GM12878 (cell line): Measurements from ENCODE around the gene NPDC1. TPM values are rescaled to one million over a fixed set of nuclear protein-coding genes. Genes with fewer than 3 reads are reported as not detected.

Experiments
- ATAC-seq: fragments of 200-7000 bp; cut with Tn5 transposase; 3 replicates; pipeline ENCODE4 v1.9.1; 2020; ENCODE audit warnings: mild to moderate bottlenecking, moderate library complexity
- BruUV-seq: library from RNA; stranded (reverse); fragments of 400-500 nt; replicated peaks from 2 replicates; lab custom pipeline; 2021; lab: Mats Ljungman, UMichigan
- CTCF ChIA-PET: fragments of 300-600 bp; sonication (Branson Sonifier 250); formaldehyde crosslinking; extraction: SDS; loops from one replicate; lab custom pipeline; 2021; ENCODE audit warnings: inconsistent platforms; lab: Yijun Ruan, JAX
- POLR2A ChIA-PET: fragments of 350-600 bp; formaldehyde crosslinking; extraction: SDS; loops from one replicate; lab custom pipeline; 2021; ENCODE audit warnings: inconsistent platforms; lab: Charles Lee
- RAD21 ChIA-PET: fragments of 300-600 bp; sonication (Branson Sonifier 250); formaldehyde crosslinking; loops from one replicate; lab custom pipeline; 2023; ENCODE audit warnings: antibody characterized with exemption; ENCODE audit not compliant: unreplicated experiment; lab: Charles Lee
- SMC1A ChIA-PET: fragments of 300-600 bp; sonication (Branson Sonifier 250); formaldehyde crosslinking; loops from one replicate; lab custom pipeline; 2023; ENCODE audit not compliant: unreplicated experiment, uncharacterized antibody; lab: Charles Lee
- DNase-seq: peaks from one replicate; pipeline ENCODE4 v3.0.0-alpha.2; 2011; ENCODE audit warnings: low read depth, low spot score
- FAIRE-seq: peaks from 3 replicates; lab custom pipeline; 2011; peaks lifted over from hg19 to GRCh38; lab: Jason Lieb, UNC
- H2AFZ ChIP-seq: 2 replicates; pipeline ENCODE4 v1.6.0; 2011; ENCODE audit warnings: low read depth, low read length, control low read depth; ENCODE audit not compliant: control insufficient read depth
- H3K27ac ChIP-seq: 2 replicates; pipeline ENCODE4 v1.5.1; 2011; ENCODE audit warnings: control low read depth; ENCODE audit not compliant: control insufficient read depth, insufficient read depth
- H3K27me3 ChIP-seq, 2 experiments: replicated peaks in 1 of 2; 2 replicates each; pipeline versions ENCODE4 v1.6.0 to v1.6.1; 2011; ENCODE audit warnings: low read length in 1 of 2; ENCODE audit not compliant: control insufficient read depth in 2 of 2, insufficient read depth in 2 of 2
- H3K36me3 ChIP-seq, 2 experiments: 2 replicates each; pipeline ENCODE4 v1.5.1; 2011; ENCODE audit warnings: low read length in 1 of 2; ENCODE audit not compliant: control insufficient read depth in 2 of 2, insufficient read depth in 2 of 2
- H3K4me1 ChIP-seq: 2 replicates; pipeline ENCODE4 v1.6.1; 2011; ENCODE audit warnings: mild to moderate bottlenecking, low read length, moderate library complexity, mixed read lengths; ENCODE audit not compliant: control insufficient read depth, insufficient read depth
- H3K4me2 ChIP-seq: 2 replicates; pipeline ENCODE4 v1.6.0; 2011; ENCODE audit warnings: control low read depth; ENCODE audit not compliant: control insufficient read depth, insufficient read depth
- H3K4me3 ChIP-seq: fragments of 200-600 bp; sonication (generic); 2 replicates; pipeline ENCODE4 v1.5.1; 2016
- H3K79me2 ChIP-seq: 2 replicates; pipeline ENCODE4 v1.6.0; 2011; ENCODE audit warnings: low read length; ENCODE audit not compliant: control insufficient read depth, insufficient read depth
- H3K9ac ChIP-seq: 2 replicates; pipeline ENCODE4 v1.8.0; 2011; ENCODE audit warnings: low read length, control low read depth, mixed read lengths; ENCODE audit not compliant: control insufficient read depth, insufficient read depth
- H3K9me3 ChIP-seq: replicated peaks from 3 replicates; pipeline ENCODE4 v1.5.1; 2011; ENCODE audit warnings: mild to moderate bottlenecking, low read length; ENCODE audit not compliant: control insufficient read depth, insufficient read depth
- H4K20me1 ChIP-seq: 2 replicates; pipeline ENCODE4 v1.6.0; 2011; ENCODE audit not compliant: control insufficient read depth, insufficient read depth
- BRCA1 ChIP-seq: IDR thresholded peaks from 2 replicates; pipeline ENCODE4 v1.6.1; 2011; ENCODE audit warnings: low read depth, low read length, improper control_type of control experiment
- CHD1 ChIP-seq: IDR thresholded peaks from 2 replicates; pipeline ENCODE4 v1.6.1; 2012; ENCODE audit warnings: low read depth, low read length, improper control_type of control experiment
- CHD2 ChIP-seq: IDR thresholded peaks from 2 replicates; pipeline ENCODE4 v1.6.1; 2011; ENCODE audit warnings: low read depth, low read length, improper control_type of control experiment, borderline replicate concordance
- FOS ChIP-seq: IDR thresholded peaks from 3 replicates; pipeline ENCODE4 v1.6.1; 2011; ENCODE audit warnings: borderline replicate concordance; ENCODE audit not compliant: insufficient read length; ENCODE audit errors: extremely low read depth
- HDGF ChIP-seq: fragments of 450-650 bp; IDR thresholded peaks from 2 replicates; pipeline ENCODE4 v1.6.1; 2016; ENCODE audit warnings: antibody characterized with exemption
- LARP7 ChIP-seq: fragments of 450-650 bp; IDR thresholded peaks from 2 replicates; pipeline ENCODE4 v1.6.1; 2017; ENCODE audit warnings: mild to moderate bottlenecking
- NFXL1 ChIP-seq: fragments of 450-650 bp; IDR thresholded peaks from 2 replicates; pipeline ENCODE4 v1.6.1; 2017; ENCODE audit warnings: antibody characterized with exemption, mild to moderate bottlenecking, borderline replicate concordance
- RFX5 ChIP-seq: IDR thresholded peaks from 2 replicates; pipeline ENCODE4 v1.6.1; 2011; ENCODE audit warnings: low read depth, low read length, improper control_type of control experiment
- ZNF384 ChIP-seq: IDR thresholded peaks from 2 replicates; pipeline ENCODE4 v1.6.1; 2012; ENCODE audit warnings: low read depth, mild to moderate bottlenecking, low read length, improper control_type of control experiment, borderline replicate concordance
- WGBS: methylation state at CpG from one replicate; pipeline ENCODE4 v1.1.6; 2016; ENCODE audit warnings: low lambda C conversion rate; ENCODE audit not compliant: insufficient replicate concordance, insufficient coverage; ENCODE audit errors: missing lambda C conversion rate; 5-methylcytosine and 5-hydroxymethylcytosine counted together
- in situ Hi-C: fragments of 300-500 bp; cut with MboI; formaldehyde crosslinking; loops from 9 replicates; pipeline ENCODE4 v1.14.3; 2018; ENCODE audit warnings: mixed read lengths
- intact Hi-C: fragments of 100-400 bp; cut with micrococcal nuclease; formaldehyde crosslinking; loops from one replicate; pipeline ENCODE4 v1.14.2; 2022; ENCODE audit not compliant: unreplicated experiment
- polyA plus RNA-seq, 11 experiments: library from polyadenylated mRNA; depleted of rRNA in 4 of 11; unstranded in 6 of 11; stranded (reverse) in 5 of 11; fragments of >200 nt; fragmentation: Nextera tagmentation in 4 of 11; fragmentation: Illumina TruSeq in 1 of 11; extraction: Ambion mirVana in 4 of 11; extraction: Trizol in 1 of 11; gene quantifications; 1 replicate in 1 of 11; 2 replicates in 10 of 11; pipeline versions ENCODE4 v1.2.1 to v1.2.3, GENCODE V29; 2011 to 2016; ENCODE audit warnings: inconsistent platforms in 2 of 11, missing spikeins in 2 of 11, low read depth in 1 of 11
- total RNA-seq, 4 experiments: library from RNA; depleted of rRNA in 3 of 4; stranded (reverse); fragments of >200 nt in 3 of 4; fragmentation: Illumina TruSeq in 1 of 4; extraction: Trizol in 1 of 4; gene quantifications; 2 replicates each; pipeline versions ENCODE4 v1.2.1 to v1.2.3, GENCODE V29; 2013 to 2021
- TF ChIP-seq, protein P1 (sequence below): fragments of 450-650 bp; conservative IDR thresholded peaks from 2 replicates; pipeline ENCODE4 v1.6.1; 2017; ENCODE audit warnings: mild to moderate bottlenecking, moderate library complexity
- TF ChIP-seq, protein P2 (sequence below): fragments of 450-650 bp; formaldehyde crosslinking; IDR thresholded peaks from 2 replicates; pipeline ENCODE4 v1.4.0; 2020; ENCODE audit warnings: mild to moderate bottlenecking, moderate library complexity
- TF ChIP-seq, protein P3 (sequence below): IDR thresholded peaks from 2 replicates; pipeline ENCODE4 v1.6.1; 2011; ENCODE audit warnings: low read depth, low read length, improper control_type of control experiment, borderline replicate concordance

NPDC1 gene
- total and polyA plus RNA-seq, 10 of the 15 experiments (the other 5 are each of a cell fraction or from before 2014, with no cell fraction given): 0.04 to 1.7 (median 0.77) TPM; not detected in 2

DNA sequence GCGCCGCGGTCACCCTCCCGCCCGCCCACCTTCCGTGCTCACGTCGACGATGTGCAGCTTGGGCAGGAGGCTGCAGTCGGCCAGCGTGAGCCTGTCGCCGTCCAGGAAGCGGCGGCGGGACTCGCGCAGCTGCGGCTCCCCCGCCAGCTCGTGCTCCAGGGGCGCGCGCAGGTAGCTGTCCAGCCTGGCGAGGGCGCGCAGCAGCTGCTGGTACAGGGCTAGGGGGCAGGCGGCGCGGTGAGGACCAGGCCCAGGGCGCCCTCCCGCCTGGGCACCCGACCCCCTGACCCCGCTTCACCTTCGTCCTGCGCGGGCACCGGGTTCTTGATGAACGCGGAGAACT is 51.1 kb downstream of the NPDC1 start (continued):
- no peak for TF ChIP-seq FOS
- TF ChIP-seq, all 136 proteins: peak for 0

DNA sequence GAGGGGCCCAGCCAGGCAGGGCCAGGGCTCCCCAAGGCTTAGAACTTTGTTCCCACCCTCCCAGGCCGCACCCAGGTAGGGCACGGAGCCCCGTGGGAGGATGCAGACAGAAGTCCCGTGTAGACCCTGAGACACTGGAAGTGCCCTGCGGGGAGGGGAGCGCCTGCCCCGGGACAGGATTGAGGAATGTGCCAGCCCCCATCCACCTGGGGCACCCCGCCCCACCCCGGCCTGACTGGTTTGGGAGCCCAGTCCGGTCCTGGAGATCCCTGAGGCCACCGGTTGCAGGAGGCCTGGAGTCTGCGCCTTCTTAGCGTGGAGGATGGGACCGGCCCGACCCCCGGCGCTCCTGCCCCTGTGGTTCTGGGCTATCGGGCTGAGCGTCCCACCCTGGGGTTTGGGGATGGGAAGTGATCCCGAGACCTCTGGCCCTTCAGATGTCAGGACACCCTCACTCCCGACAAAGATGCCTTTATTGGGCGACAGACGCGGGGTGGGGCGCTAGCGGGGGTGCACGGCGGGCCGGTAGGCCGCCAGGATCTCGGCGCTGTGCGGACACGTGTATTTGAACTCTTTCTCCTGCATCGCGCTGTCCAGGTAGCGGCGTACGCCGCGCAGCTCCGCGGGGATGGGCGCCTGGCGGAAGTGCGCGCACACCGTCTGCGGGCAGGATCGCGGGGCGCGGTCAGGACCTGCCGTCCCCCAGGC is 51.6 kb downstream of the NPDC1 start:
- Histone ChIP-seq H3K27me3 (peaks cover 2 to 6% of the 10 kb centered on the region in 2 experiments; a peak in 3 of 4 replicates), H3K4me3 (no peak overlapping the region), H3K27ac (no peak overlapping the region), H2AFZ (no peak overlapping the region), H3K36me3 (no peaks in the 10 kb centered on the region), H3K9me3 (no peaks in the 10 kb centered on the region; the same call in 2 of the 3 replicates), H4K20me1 (no peaks in the 10 kb centered on the region), H3K9ac (no peak overlapping the region), H3K4me2 (no peak overlapping the region), H3K4me1 (peaks cover 33% of the 10 kb centered on the region), H3K79me2 (no peaks in the 10 kb centered on the region; the same call in 1 of the 2 replicates)
- intact Hi-C loops (no loop called here), in situ Hi-C loops (no loop called here)
- ChIA-PET POLR2A (no interaction called here), CTCF (interaction anchor here (0.7 to 1.0 kb wide), 2 partner anchors 41 to 152 kb away, joined by 3 read pairs; partner anchors contain the start of gene AJM1), RAD21 (no interaction called here), SMC1A (no interaction called here)
- FAIRE-seq (no peak), DNase-seq (no peak), ATAC-seq (no peak)
- 97% methylated on average over 47 of the region's 54 CpGs for WGBS
- BruUV-seq: no TSS peak
- TF ChIP-seq CHD2 (no peak), ZNF384 (no peak), LARP7 (no peak), NFXL1 (no peak), BRCA1 (no peak), HDGF (no peak), RFX5 (no peak), CHD1 (no peak)
- TF ChIP-seq, protein P1, sequence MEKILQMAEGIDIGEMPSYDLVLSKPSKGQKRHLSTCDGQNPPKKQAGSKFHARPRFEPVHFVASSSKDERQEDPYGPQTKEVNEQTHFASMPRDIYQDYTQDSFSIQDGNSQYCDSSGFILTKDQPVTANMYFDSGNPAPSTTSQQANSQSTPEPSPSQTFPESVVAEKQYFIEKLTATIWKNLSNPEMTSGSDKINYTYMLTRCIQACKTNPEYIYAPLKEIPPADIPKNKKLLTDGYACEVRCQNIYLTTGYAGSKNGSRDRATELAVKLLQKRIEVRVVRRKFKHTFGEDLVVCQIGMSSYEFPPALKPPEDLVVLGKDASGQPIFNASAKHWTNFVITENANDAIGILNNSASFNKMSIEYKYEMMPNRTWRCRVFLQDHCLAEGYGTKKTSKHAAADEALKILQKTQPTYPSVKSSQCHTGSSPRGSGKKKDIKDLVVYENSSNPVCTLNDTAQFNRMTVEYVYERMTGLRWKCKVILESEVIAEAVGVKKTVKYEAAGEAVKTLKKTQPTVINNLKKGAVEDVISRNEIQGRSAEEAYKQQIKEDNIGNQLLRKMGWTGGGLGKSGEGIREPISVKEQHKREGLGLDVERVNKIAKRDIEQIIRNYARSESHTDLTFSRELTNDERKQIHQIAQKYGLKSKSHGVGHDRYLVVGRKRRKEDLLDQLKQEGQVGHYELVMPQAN: no peak
- TF ChIP-seq, protein P2, sequence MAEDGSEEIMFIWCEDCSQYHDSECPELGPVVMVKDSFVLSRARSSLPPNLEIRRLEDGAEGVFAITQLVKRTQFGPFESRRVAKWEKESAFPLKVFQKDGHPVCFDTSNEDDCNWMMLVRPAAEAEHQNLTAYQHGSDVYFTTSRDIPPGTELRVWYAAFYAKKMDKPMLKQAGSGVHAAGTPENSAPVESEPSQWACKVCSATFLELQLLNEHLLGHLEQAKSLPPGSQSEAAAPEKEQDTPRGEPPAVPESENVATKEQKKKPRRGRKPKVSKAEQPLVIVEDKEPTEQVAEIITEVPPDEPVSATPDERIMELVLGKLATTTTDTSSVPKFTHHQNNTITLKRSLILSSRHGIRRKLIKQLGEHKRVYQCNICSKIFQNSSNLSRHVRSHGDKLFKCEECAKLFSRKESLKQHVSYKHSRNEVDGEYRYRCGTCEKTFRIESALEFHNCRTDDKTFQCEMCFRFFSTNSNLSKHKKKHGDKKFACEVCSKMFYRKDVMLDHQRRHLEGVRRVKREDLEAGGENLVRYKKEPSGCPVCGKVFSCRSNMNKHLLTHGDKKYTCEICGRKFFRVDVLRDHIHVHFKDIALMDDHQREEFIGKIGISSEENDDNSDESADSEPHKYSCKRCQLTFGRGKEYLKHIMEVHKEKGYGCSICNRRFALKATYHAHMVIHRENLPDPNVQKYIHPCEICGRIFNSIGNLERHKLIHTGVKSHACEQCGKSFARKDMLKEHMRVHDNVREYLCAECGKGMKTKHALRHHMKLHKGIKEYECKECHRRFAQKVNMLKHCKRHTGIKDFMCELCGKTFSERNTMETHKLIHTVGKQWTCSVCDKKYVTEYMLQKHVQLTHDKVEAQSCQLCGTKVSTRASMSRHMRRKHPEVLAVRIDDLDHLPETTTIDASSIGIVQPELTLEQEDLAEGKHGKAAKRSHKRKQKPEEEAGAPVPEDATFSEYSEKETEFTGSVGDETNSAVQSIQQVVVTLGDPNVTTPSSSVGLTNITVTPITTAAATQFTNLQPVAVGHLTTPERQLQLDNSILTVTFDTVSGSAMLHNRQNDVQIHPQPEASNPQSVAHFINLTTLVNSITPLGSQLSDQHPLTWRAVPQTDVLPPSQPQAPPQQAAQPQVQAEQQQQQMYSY (CRISPR knock-in tag): no peak
- TF ChIP-seq, protein P3, sequence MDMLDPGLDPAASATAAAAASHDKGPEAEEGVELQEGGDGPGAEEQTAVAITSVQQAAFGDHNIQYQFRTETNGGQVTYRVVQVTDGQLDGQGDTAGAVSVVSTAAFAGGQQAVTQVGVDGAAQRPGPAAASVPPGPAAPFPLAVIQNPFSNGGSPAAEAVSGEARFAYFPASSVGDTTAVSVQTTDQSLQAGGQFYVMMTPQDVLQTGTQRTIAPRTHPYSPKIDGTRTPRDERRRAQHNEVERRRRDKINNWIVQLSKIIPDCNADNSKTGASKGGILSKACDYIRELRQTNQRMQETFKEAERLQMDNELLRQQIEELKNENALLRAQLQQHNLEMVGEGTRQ: no peak
